NOMO-1 treated with DMSO at 0.1 percent for 48 hours (cell line): Measurements from ENCODE around the gene OR4S1.
A peak's percentile ranks its signal among the peaks of the same experiment; 100 is the strongest.
"Not testable (repeated sequence)": the region's sequence is repeated elsewhere in the genome, so short reads cannot be mapped to it uniquely, and the experiment has no call there.

Source experiments
- DNase-seq: peaks from one replicate; lab custom pipeline; 2025; ENCODE audit not compliant: unreplicated experiment; lab: John Stamatoyannopoulos, UW

Gene OR4S1, protein sequence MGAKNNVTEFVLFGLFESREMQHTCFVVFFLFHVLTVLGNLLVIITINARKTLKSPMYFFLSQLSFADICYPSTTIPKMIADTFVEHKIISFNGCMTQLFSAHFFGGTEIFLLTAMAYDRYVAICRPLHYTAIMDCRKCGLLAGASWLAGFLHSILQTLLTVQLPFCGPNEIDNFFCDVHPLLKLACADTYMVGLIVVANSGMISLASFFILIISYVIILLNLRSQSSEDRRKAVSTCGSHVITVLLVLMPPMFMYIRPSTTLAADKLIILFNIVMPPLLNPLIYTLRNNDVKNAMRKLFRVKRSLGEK

DNA sequence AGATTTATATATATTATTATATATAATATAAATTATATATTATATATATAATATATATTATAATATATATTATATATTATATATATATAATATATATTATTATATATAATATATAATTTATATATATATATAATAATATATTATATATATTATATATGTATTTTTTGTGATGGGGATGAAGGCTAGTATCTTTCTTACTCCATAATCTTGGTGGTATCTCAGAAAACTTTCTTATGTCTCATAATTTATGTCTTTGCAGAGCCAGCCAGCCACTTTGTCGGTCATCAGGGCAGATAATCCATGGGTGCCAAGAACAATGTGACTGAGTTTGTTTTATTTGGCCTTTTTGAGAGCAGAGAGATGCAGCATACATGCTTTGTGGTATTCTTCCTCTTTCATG lies at the start of gene OR4S1:
Gene OR4S1 (plus strand): TSS at position 301 of the 400 bp plus-strand sequence. CDS start 0 bp downstream, at position 301.
- DNase-seq, result no peak

DNA sequence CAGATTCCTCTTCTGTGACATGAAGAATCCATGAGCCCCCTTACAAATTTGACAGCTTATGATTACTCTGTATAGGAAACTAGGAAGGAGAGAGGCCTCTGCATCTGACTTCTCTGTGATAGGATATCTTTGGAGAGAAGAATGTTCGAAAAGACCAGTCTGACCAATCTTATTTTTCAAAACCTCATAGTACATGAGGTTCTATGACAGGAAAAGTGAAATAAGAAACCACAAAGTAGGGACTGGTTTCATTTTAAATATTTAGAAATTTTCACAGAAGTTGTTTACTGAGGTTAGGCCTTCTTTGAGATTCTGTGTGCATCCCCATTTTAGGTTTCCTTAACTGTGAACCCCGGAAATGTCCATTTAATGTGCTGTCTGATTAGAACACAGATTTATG lies 44.4 kb upstream of the OR4S1 start:
- no peak for DNase-seq

DNA sequence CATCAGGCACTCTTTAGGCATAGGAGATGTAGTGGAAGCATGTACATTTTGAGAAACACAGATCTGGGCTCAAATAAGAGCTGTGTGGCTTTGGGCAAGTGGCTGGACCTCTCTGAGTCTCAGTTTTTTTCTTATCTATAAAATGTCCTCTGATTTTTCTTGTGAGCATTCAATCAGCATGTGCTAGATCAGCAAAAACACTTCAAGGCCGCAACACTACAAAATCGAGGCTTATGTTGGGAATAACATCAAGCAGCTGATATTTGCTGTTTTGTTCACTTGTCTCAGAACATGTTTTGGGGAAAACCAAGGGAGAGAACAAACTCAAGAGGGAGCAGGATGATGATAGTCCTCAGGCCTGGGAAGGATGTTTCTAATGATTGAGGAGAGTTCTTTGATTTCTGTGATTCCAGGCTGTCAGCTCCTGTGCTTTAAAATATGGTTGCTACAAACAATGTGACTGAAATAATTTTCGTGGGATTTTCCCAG lies 42.6 kb upstream of the OR4S1 start, which contains the start of gene OR4X1:
Gene OR4X1 (plus strand): TSS at position 439 of the 489 bp plus-strand sequence. CDS start 0 bp downstream, at position 439.
- DNase-seq, result no peak

DNA sequence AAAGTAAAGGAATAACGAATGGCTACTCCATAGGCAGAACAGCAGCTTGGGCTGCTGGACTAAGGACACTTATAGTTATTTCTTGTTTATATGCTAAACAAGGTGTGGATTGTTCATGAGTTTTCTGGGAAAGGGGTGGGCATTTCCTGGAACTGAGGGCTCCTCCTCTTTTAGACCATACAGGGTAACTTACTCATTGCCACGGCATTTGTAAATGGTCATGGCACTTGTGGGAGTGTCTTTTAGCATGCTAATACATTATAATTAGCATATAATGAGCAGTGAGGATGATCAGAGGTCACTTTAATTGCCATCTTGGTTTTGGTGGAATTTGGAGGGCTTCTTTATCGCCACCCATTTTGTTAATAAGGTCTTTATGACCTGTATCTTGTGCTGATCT lies 35.4 kb upstream of the OR4S1 start:
- DNase-seq, result no peak

DNA sequence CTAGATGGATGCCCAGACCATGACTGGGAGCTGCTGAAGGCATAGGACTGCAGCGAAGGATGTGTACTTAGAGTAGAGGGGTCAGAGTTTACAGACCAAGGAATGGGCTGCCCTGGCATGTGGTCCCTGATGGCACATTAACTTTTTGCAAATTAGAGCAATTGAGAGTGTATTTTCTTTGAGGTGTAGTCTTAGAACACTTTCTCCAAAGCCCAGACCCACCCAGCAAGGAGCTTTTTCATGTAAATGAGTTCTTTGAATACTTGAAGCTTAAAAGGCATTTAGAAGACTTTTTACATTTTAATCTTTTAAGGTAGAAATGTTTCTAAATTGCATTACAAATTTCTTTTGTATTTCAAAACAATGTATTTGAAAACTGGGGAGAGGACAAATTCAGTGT lies 33.4 kb upstream of the OR4S1 start:
- DNase-seq, result no peak

DNA sequence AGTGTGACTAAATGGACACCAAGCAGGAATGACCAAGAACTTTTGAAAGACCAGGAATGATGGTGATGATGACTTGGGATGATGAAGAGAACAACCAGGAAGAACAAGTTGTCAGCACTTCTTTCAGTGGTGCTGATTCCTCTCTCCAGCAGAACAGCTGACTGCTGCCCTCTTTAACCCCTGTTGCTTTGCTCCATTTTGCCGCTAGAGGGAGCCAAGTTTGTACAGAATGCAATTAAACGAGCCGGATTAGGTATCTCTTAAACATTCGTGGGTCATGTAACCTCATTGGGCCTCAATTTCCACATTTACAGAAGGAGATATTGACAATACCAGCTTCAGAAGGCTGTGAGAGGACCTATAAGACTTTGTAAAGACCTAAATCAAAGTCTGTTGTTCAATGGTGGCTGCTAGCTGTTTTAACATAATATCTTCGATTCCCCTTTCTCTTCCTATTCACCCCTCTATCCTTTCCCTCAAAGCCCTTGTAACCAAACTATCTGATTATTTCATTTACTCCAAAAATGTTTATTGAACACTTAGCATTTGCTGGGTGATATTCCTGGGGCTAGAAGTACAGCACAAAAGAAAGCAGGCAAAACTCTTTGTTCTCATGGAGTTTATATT lies 1.9 kb downstream of the OR4S1 start:
- peak; percentile 24 for DNase-seq

DNA sequence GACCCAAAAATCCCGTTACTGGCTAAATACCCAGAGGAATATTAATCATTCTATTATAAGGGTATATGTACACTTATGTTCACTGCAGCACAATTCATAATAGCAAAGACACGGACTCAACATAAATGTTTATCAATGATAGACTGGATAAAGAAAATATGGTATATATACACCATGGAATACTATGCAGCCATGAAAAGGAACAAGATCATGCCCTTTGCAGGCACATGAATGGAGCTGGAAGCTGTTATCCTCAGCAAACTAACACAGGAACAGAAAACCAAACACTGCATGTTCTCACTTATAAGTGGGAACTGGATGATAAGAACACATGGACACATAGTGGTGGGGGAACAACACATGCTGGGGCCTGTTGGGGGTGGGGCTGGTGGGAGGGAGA lies 7.6 kb downstream of the OR4S1 start:
- not testable (repeated sequence) for DNase-seq

DNA sequence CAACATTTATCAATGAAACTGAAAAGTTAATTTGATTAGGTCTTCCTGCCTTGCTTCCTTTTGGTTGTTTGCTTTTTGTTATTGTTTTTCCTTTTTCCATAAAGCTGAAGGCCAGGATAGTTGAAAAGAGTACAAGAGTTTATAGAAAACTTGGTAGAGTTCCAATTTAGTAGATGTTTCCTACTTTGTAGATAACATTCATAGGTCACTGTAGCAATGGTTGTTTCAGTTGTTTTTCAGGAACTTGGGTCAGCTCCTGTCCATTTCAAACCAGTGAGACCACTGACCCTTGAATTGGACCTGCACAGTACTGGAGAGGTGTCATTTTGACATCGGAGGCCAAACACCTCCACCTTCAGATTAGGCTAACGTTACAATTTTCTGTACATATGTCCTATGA lies 13.8 kb downstream of the OR4S1 start:
- not testable (repeated sequence) for DNase-seq

DNA sequence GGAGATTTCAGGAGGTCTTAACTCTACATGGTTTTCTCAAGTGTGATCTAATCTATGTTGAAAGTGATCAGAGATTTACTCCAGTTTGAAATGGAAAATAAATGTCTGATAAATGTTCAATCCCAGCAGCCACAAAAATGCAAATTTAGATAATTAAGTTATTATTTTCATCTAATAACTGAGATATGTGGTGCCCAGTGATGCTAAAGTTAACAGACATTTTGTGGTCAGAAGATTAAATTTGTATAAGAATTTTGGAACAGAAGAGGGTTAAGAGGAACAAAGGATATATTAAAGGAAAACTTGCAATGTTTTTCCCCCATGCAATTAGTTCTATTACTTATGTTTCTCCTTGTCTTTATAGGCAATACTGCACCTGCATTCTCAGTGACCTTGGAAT lies 18.6 kb downstream of the OR4S1 start, which contains the start of gene OR4C3:
Gene OR4C3 (plus strand): TSS at position 301 of the 400 bp plus-strand sequence. CDS start 102 bp downstream, outside the sequence.
- DNase-seq, result not testable (repeated sequence)

DNA sequence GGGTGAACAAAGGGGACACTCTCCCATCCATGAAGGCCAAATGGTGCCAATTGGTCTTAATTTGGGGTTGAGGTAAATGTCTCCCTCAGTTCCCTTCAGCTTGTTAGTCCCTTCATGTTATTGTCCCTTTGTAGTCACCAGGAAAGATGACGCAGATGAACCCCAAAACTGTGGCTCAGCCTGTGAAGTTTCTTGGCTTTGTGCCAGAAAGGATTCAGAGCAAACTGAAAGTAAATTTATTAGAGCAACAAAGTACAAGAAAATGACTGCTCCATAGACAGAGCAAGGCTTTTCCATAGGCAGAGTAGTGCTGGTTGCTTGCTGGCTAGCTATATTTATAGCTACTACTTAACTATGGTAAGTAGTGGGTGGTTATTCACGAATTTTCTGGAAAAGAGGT lies 35.4 kb downstream of the OR4S1 start:
- no peak for DNase-seq

DNA sequence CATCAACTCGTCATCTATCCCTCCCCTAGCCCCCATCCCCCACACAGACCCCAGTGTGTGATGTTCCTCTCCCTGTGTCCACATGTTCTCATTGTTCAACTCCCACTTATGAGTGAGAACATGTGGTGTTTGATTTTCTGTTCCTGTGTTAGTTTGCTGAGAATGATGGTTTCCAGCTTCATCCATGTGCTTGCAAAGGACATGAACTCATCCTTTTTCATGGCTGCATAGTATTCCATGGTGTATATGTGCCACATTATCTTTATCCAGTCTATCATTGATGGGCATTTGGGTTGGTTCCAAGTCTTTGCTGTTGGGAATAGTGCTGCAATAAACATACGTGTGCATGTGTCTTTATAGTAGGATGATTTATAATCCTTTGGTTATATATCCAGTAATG lies 36.5 kb downstream of the OR4S1 start:
- not testable (repeated sequence) for DNase-seq

DNA sequence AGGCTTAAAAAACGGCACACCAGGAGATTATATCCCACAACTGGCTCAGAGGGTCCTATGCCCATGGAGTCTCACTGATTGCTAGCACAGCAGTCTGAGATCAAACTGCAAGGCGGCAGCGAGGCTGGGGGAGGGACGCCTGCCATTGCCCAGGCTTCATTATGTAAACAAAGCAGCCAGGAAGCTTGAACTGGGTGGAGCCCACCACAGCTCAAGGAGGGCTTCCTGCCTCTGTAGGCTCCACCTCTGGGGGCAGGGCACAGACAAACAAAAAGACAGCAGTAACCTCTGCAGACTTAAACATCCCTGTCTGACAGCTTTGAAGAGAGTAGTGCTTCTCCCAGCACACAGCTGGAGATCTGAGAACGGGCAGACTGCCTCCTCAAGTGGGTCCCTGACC lies 40.3 kb downstream of the OR4S1 start:
- not testable (repeated sequence) for DNase-seq

DNA sequence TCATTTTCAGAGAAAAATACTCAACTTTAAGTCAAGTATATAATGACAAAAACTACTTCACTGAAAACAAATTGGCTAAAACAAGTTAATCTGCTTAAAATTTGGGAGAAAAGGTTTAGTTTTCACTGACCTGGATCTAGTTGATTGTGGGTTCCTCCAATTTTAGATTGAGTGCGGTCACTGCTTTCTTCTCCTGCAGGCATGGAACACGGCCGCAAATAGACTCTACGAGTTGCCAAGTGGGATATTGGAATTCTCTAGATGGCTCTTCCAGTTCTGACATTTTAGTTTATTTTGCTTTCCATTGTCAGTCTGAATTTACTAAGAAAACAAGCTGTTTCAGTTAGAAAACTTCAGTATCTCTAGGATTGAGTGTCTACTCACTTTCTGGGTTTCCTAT lies 48.0 kb downstream of the OR4S1 start:
- DNase-seq, result no peak

DNA sequence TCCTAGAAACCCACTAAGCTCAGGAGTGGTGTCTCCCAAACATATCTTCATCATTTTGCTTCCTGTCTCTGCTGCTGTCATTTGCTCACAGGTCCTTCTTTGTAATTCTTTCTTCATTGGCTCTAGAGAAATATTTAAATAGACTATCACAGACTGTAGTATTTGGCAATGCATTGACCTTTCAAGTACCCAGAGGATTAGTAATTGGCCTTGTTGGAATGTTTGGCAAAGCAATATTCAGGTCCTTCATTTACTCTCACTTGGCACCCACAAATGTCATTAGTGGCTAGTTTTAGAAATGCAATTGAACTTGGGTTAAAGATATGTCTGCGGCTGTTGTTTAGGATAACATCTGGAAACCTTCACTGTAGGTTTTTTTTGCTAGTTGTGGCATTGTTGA lies 48.7 kb downstream of the OR4S1 start:
- no peak for DNase-seq
